PC-3 (cell line): ENCODE results near the gene RASSF5. TPM values are rescaled to one million over a fixed set of nuclear protein-coding genes. Genes with fewer than 3 reads are reported as not detected.
A peak's percentile ranks its signal among the peaks of the same experiment; 100 is the strongest.

ENCODE experiments used
- ATAC-seq: fragments of 200-7000 bp; cut with Tn5 transposase; 2 replicates; pipeline ENCODE4 v1.9.1; 2020; ENCODE audit warnings: mild to moderate bottlenecking, moderate library complexity
- BruUV-seq: library from RNA; stranded (reverse); fragments of 400-500 nt; replicated peaks from 2 replicates; lab custom pipeline; 2021; lab: Mats Ljungman, UMichigan
- CTCF ChIA-PET: fragments of 300-600 bp; sonication (Branson Sonifier 250); formaldehyde crosslinking; loops from one replicate; lab custom pipeline; 2022; ENCODE audit warnings: antibody characterized with exemption; lab: Charles Lee
- POLR2A ChIA-PET: fragments of 300-600 bp; sonication (Branson Sonifier 250); formaldehyde crosslinking; loops from one replicate; lab custom pipeline; 2022; ENCODE audit warnings: antibody characterized with exemption; ENCODE audit not compliant: unreplicated experiment; lab: Charles Lee
- DNase-seq: peaks from one replicate; pipeline ENCODE4 v3.0.0-alpha.2; 2015
- H2AFZ ChIP-seq: fragments of 300-600 bp; sonication (generic); 2 replicates; pipeline ENCODE4 v1.6.0; 2016; ENCODE audit warnings: antibody characterized with exemption, low read length
- H3F3A ChIP-seq: fragments of 300-600 bp; sonication (generic); one replicate; pipeline ENCODE4 v1.6.0; 2017; ENCODE audit warnings: antibody characterized with exemption, low read length, control low read depth, mild to moderate bottlenecking; ENCODE audit not compliant: unreplicated experiment
- H3K27ac ChIP-seq: fragments of 300-600 bp; sonication (generic); 2 replicates; pipeline ENCODE4 v1.5.1; 2016; ENCODE audit warnings: mild to moderate bottlenecking, low read length
- H3K27me3 ChIP-seq: fragments of 300-600 bp; sonication (generic); 2 replicates; pipeline ENCODE4 v1.6.1; 2016; ENCODE audit warnings: low read length, mixed read lengths
- H3K36me3 ChIP-seq: fragments of 300-600 bp; sonication (generic); 2 replicates; pipeline ENCODE4 v1.6.1; 2016; ENCODE audit warnings: low read depth, mixed run types, low read length, mixed read lengths
- H3K4me1 ChIP-seq: fragments of 300-600 bp; sonication (generic); 2 replicates; pipeline ENCODE4 v1.5.1; 2016; ENCODE audit warnings: low read length; ENCODE audit not compliant: insufficient read depth
- H3K4me2 ChIP-seq: fragments of 300-600 bp; sonication (generic); 2 replicates; pipeline ENCODE4 v1.6.0; 2016; ENCODE audit warnings: low read length
- H3K4me3 ChIP-seq: fragments of 300-600 bp; sonication (generic); 2 replicates; pipeline ENCODE4 v1.5.1; 2016; ENCODE audit warnings: mild to moderate bottlenecking, low read length, mixed read lengths
- H3K79me2 ChIP-seq: fragments of 300-600 bp; sonication (generic); 2 replicates; pipeline ENCODE4 v1.6.1; 2017; ENCODE audit warnings: low read length, mixed read lengths
- H3K9ac ChIP-seq: fragments of 300-600 bp; sonication (generic); 2 replicates; pipeline ENCODE4 v1.6.0; 2016; ENCODE audit warnings: mild to moderate bottlenecking, low read length
- H3K9me2 ChIP-seq: fragments of 300-600 bp; sonication (generic); replicated peaks from 2 replicates; pipeline ENCODE4 v1.6.1; 2016; ENCODE audit warnings: mixed run types, low read length, mixed read lengths
- H3K9me3 ChIP-seq: fragments of 300-600 bp; sonication (generic); 2 replicates; pipeline ENCODE4 v1.6.1; 2016; ENCODE audit warnings: low read length, mixed read lengths
- H4K20me1 ChIP-seq: fragments of 300-600 bp; sonication (generic); 2 replicates; pipeline ENCODE4 v1.6.1; 2016; ENCODE audit warnings: low read length, mixed read lengths
- CTCF ChIP-seq: fragments of 300-600 bp; sonication (generic); conservative IDR thresholded peaks from 2 replicates; pipeline ENCODE4 v1.5.1; 2017; ENCODE audit warnings: antibody characterized with exemption, low read depth, mild to moderate bottlenecking, low read length
- EZH2 ChIP-seq: fragments of 300-600 bp; sonication (generic); IDR thresholded peaks from one replicate; pipeline ENCODE4 v1.6.1; 2017; ENCODE audit warnings: antibody characterized with exemption, mild to moderate bottlenecking, low read length; ENCODE audit not compliant: unreplicated experiment
- EZH2phosphoT487 ChIP-seq: fragments of 300-600 bp; sonication (generic); IDR thresholded peaks from 2 replicates; pipeline ENCODE4 v1.6.1; 2018; ENCODE audit warnings: mild to moderate bottlenecking, antibody characterized with exemption, low read length, borderline replicate concordance
- intact Hi-C: fragments of 100-400 bp; cut with micrococcal nuclease; formaldehyde crosslinking; loops from 2 replicates; pipeline ENCODE4 v1.9.0; 2023
- total RNA-seq: library from RNA; depleted of rRNA; stranded (reverse); fragments of >200 nt; gene quantifications from 2 replicates; pipeline ENCODE4 v1.2.3, GENCODE V29; 2014

Gene RASSF5
- total RNA-seq, 1 experiment from 2014 or later: 15.5 TPM

DNA sequence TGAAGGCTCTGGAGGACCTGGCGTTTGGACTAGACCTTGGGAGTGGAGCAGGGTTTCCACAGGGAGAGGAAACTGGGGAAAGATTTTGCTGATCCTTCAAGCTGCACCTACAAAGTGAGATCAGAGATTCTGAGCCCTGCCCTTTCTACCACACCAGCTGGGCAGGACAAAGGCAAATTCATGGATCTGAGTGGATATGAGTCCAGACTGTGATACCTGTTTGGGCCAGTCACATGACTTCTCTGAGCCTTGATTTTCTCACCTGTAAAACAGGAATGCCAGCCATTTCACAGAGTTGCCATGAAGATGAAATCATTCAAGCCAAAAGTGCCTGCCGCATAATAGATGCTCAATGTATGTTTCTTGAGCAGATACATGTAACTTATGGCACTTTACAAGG is 4.9 kb upstream of the RASSF5 start:
- POLR2A ChIA-PET: no interaction called here
- no peak for TF ChIP-seq EZH2
- no peak for TF ChIP-seq CTCF
- no peak for TF ChIP-seq EZH2phosphoT487
- Histone ChIP-seq H3K4me2 (no peak overlapping the region), H3K9me2 (no peaks in the 10 kb centered on the region), H3K9ac (no peak overlapping the region), H4K20me1 (no peaks in the 10 kb centered on the region), H2AFZ (no peak overlapping the region), H3K27me3 (no peaks in the 10 kb centered on the region), H3K4me1 (peaks cover 43% of the 10 kb centered on the region), H3K79me2 (no peaks in the 10 kb centered on the region), H3K9me3 (no peaks in the 10 kb centered on the region), H3K36me3 (no peaks in the 10 kb centered on the region), H3F3A (no peaks in the 10 kb centered on the region), H3K4me3 (no peak overlapping the region), H3K27ac (no peak overlapping the region)
- DNase-seq (no peak), ATAC-seq (no peak)
- intact Hi-C loops: no loop called here
- CTCF ChIA-PET: no interaction called here
- no TSS peak for BruUV-seq

DNA sequence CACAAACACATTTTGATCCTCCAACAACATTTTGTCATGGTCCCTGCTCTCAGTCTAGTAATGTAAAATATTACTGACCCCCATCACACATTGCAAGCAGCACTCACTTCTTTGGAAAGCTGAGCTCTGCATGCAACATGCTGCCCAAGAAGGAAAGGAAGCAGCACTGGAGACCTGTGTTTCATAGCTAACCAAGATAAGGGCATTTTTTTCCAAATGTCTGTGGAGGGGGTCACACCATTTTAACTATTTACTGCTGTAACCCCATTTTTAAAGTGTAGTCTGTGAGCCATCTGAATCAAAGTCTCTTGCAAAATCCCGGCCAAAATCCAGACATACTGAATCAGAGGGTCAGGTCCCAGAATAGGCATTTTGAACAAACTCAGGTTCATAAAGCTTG is 4.5 kb upstream of the RASSF5 start:
- H3K9me2 ChIP-seq: no peaks in the 10 kb centered on the region
- peaks cover 41% of the 10 kb centered on the region for H3K4me1 ChIP-seq
- no peaks in the 10 kb centered on the region for H3K79me2 ChIP-seq
- TF ChIP-seq CTCF (no peak), EZH2phosphoT487 (no peak), EZH2 (no peak)
- H3K36me3 ChIP-seq: no peaks in the 10 kb centered on the region
- ChIA-PET POLR2A (no interaction called here), CTCF (no interaction called here)
- H3K9ac ChIP-seq: no peak overlapping the region
- no peak overlapping the region for H3K4me3 ChIP-seq
- H3K9me3 ChIP-seq: no peaks in the 10 kb centered on the region
- H3K4me2 ChIP-seq: no peak overlapping the region
- DNase-seq (no peak), ATAC-seq (no peak)
- no peak overlapping the region for H2AFZ ChIP-seq
- H4K20me1 ChIP-seq: no peaks in the 10 kb centered on the region
- no TSS peak for BruUV-seq
- intact Hi-C loops: no loop called here
- no peaks in the 10 kb centered on the region for H3K27me3 ChIP-seq
- no peaks in the 10 kb centered on the region for H3F3A ChIP-seq
- H3K27ac ChIP-seq: no peak overlapping the region

GRCh38 chr1:206503591-206504362 is 3.6 kb upstream of the RASSF5 start:
- Histone ChIP-seq H3K27ac (peak overlapping the region; percentile 79), H4K20me1 (no peaks in the 10 kb centered on the region), H3K36me3 (no peaks in the 10 kb centered on the region), H3K27me3 (no peaks in the 10 kb centered on the region), H3K4me2 (peak overlapping the region; percentile 66), H2AFZ (peak overlapping the region; percentile 61), H3K9ac (peak overlapping the region; percentile 38), H3K9me3 (no peaks in the 10 kb centered on the region), H3K79me2 (no peaks in the 10 kb centered on the region), H3F3A (no peaks in the 10 kb centered on the region), H3K4me1 (peaks cover 41% of the 10 kb centered on the region), H3K4me3 (peak overlapping the region; percentile 4; the same call in 1 of the 2 replicates), H3K9me2 (no peaks in the 10 kb centered on the region)
- POLR2A ChIA-PET: interaction anchor here (0.6 kb wide), 1 partner anchor 817 kb away, joined by 3 read pairs; no protein-coding TSS in a partner anchor
- DNase-seq (peak; percentile 100), ATAC-seq (peak; percentile 75)
- TF ChIP-seq CTCF: no peak
- intact Hi-C loops: loop anchor here (2.0 kb wide), 2 partner anchors 37 to 85 kb away; no protein-coding TSS in a partner anchor
- TSS peak; percentile 83 for BruUV-seq
- CTCF ChIA-PET: interaction anchor here (0.6 to 1.7 kb wide), 7 partner anchors 24 to 108 kb away, joined by 3 to 11 read pairs (median 4); no protein-coding TSS in a partner anchor
